GM21360 (cell line): ENCODE results near the gene ZFR.
"Not testable (repeated sequence)": the region's sequence is repeated elsewhere in the genome, so short reads cannot be mapped to it uniquely, and the experiment has no call there.

Source experiments
- ATAC-seq: cut with Tn5 transposase; IDR thresholded peaks from one replicate; pipeline ENCODE4 v1.9.1; 2021; ENCODE audit warnings: mild to moderate bottlenecking, moderate library complexity; ENCODE audit not compliant: unreplicated experiment

The ZFR gene

GRCh38 chr5:32413466-32414263 lies 30.9 kb downstream of the ZFR start:
- no peak for ATAC-seq

DNA sequence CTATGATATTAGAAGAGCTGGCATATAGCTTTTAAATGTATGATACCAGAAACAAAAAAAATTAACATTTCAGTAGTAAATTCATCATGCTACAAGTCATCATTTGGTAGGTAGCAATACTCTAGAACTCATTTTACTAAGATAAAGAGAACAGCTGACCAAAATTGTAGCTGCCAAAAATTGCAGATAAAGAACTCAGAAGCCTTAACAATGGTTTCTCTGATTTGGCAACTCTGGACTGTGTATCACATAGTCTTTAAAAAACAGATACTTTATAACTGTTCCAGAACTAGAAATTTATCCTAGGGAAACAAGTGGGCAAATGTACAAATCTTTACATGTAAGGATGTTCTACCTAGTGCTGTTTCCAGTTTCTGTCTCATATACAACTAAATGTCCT lies 33.9 kb downstream of the ZFR start:
- no peak for ATAC-seq

DNA sequence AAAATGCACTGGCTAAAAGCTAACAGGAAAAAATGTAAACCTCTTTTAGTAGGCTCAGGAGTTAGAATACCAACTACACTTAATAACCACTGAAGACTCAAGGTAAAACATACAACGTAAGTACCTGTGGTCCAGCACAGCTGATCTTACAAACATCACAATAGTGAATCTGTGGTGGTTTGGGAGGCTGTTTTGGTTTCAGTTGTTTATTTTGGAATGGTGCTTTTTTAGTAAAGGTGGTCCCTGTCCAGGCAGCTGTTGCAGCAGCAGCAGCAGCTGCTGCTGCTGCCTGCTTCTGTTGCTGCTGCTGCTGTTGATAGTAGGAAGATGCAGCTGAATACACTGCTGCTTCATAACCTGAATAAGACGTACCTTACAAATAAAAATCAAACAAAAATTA lies 37.9 kb downstream of the ZFR start:
- no peak for ATAC-seq

GRCh38 chr5:32405507-32405906 lies 39.0 kb downstream of the ZFR start:
- no peak for ATAC-seq

GRCh38 chr5:32403760-32404159 lies 40.8 kb downstream of the ZFR start:
- ATAC-seq: no peak

- no peak for ATAC-seq
These were observed 44.1 kb downstream of the ZFR start for GRCh38 chr5:32400401-32400800.

GRCh38 chr5:32398754-32399153 lies 45.8 kb downstream of the ZFR start:
- not testable (repeated sequence) for ATAC-seq

- no peak for ATAC-seq
These were observed 49.6 kb downstream of the ZFR start for GRCh38 chr5:32394981-32395380.

DNA sequence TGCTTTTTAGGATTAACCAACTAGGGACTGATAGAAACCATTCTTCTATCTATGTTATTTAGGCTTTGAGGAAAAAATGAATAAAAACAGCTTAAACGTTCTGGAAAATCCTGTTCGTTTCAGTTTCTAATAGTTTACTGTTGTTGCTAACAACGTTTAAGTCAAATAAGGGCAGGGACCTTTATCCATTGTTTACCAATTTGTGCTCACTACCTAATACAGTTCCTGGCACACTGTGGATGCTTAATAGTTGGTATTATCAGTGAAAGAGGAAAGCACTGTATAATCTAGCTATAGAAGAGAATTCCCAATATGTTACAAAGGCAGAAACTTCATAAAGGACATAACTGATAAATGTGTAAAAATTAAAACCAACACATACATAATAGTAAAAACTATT lies 52.5 kb downstream of the ZFR start:
- no peak for ATAC-seq

- ATAC-seq: no peak
These were observed 53.5 kb downstream of the ZFR start for GRCh38 chr5:32390819-32391591.

DNA sequence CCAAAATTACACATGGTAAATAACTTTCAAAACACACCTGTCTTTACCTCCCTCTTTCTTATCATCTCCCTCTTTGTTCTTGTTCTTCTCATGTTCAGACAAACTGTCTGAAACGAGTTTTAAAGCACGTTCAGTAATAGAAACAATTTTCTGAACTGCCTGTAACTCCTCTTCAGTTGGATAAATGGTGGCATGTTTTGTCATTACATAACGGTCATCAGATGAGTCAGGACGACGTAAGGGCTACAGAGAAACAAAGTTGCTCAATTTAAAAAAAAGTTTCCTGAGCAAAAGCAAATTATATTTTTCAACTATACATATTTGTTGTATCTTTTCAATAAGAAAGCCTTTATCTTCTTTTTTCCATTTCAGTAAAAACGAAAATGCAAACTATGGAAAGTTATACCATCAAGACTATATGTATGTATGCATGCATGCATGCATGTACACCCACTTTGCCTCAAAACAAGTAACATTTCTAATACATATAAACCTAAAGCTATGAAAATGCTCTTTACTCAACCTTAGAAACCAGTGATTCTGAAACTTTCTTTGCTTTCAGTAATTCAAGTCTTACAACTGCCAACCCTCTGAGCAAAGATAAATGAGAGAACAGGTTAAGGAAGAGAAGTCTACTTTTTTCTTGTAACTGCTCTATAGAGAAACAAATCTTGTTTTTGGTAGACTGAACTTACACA lies 56.0 kb downstream of the ZFR start:
- no peak for ATAC-seq

- no peak for ATAC-seq
These were observed 56.7 kb downstream of the ZFR start for GRCh38 chr5:32387841-32388240.

DNA sequence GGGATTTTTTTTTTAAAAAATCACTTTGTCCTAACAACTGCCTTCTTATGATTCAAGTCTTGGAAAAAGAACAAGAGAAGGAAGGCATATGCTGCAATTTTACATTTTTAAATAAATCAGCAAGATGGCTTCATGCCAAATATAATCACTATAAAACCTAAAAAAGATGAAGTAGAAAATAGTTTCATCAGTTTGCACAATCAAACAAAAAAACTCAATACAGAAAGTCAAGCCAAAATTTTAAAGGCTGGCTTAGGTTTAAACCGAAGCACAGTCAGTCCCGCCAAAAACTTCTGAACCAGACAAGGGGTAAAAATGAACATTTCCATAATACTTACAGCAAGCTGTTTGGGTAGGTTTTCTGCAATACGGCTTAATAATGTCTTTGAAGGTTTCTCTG lies 57.3 kb downstream of the ZFR start:
- ATAC-seq: no peak

- ATAC-seq: no peak
These were observed 59.9 kb downstream of the ZFR start for GRCh38 chr5:32384621-32385020.

DNA sequence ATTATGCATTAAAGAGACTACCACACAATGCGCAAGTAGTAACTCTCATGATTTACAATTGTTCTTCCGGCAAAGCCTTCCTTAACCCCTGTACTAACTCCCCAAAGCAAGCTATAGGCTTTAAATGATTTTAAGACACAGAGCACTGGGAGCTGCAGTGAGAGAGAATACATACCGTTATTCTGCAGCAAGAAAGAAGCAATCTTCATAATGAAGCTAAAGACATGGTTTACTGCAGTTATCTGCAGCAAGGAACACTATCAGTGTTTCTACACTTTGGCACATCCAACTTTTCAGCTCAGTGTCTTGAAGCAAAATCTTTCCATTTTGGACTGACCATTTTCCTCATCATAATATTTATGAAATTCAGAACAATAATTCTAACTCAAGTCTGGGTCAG lies 61.0 kb downstream of the ZFR start:
- no peak for ATAC-seq

DNA sequence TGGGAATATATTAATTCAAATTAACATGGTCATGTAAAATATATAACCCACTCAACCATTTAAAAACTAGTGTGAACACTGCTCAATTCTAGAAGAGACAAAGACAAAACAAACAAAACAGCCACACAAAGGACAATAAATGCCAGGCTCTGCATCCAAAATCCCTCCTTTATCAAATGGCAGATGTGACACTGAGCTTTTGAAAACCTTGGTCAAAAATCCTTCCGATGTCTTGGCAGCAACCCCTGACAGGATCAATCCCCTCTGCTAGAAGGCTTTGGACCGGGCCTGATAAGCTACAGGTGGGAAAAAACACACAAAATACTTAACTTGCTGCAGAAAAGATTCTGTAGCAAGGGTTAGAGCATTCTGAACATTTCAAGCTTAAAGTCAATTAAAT lies 61.5 kb downstream of the ZFR start:
- ATAC-seq: no peak

DNA sequence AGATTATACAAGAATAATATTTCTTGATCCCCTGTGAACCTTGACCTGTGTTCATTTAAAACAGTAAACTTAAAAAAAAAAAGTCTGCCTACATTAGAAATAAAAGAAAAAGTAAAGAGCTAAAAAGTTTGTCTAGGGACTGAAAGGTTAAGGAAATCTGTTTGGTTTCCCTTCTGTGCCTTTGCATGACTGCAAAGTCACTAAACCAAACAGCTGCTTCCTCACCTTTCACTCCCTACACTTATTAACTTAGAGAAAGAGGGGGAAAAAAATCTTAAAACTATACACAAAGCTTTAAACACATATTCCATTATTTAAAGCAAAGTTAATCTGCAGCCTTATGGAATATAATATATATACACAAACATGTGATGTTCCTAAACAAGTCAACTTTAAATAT lies 65.1 kb downstream of the ZFR start:
- no peak for ATAC-seq

DNA sequence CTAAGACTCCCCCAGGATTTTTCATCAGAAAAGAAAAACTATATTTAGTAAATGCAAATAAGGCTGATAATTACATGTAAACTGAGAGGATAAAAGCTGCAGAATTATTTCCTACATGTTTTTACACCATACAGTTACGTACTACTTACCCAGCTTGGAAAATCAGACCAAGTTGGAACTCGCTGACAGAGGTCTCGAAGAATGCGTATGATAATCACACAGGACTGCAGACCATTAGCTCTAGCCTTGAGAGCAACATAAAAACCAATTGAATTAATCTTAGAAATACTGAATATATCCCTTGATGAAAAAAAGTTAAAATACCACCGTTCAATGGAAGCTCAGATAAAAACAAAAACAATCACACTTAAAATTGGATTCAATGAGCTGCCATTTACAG lies 65.6 kb downstream of the ZFR start:
- no peak for ATAC-seq

- no peak for ATAC-seq
These were observed 74.9 kb downstream of the ZFR start for GRCh38 chr5:32369542-32370155.

- no peak for ATAC-seq
These were observed 75.5 kb downstream of the ZFR start for GRCh38 chr5:32369032-32369431.

- not testable (repeated sequence) for ATAC-seq
These were observed 77.3 kb downstream of the ZFR start for GRCh38 chr5:32367271-32367670.
